Gastroesophageal sphincter (tissue), 4 donors: ENCODE data around the gene TULP1. TPM values are rescaled to one million over a fixed set of nuclear protein-coding genes. Genes with fewer than 3 reads are reported as not detected.

Experiments used
- ATAC-seq: fragments of 150-250 bp; one replicate; pipeline ENCODE4 v1.9.1; 2016; ENCODE audit warnings: mild to moderate bottlenecking, moderate library complexity
- H3K27ac ChIP-seq, 4 donors: fragments of 200-600 bp; sonication (generic) in 3 of 4; 1 replicate in 3 of 4; 2 replicates in 1 of 4; pipeline ENCODE4 v1.5.1; 2016 to 2019
- H3K27me3 ChIP-seq: fragments of 200-600 bp; sonication (generic); one replicate; pipeline ENCODE4 v1.5.1; 2019
- H3K36me3 ChIP-seq, 2 donors: fragments of 200-600 bp; sonication (generic); one replicate each; pipeline ENCODE4 v1.5.1; 2019; ENCODE audit warnings: control low read depth in 1 of 2
- H3K4me1 ChIP-seq, 3 donors: fragments of 200-600 bp; sonication (generic); 1 replicate in 2 of 3; 2 replicates in 1 of 3; pipeline ENCODE4 v1.5.1; 2016 to 2019; ENCODE audit warnings: control low read depth in 2 of 3
- H3K4me3 ChIP-seq, 2 donors: fragments of 200-600 bp; sonication (generic); one replicate each; pipeline ENCODE4 v1.5.1; 2019; ENCODE audit warnings: mild to moderate bottlenecking in 1 of 2, moderate library complexity in 1 of 2
- H3K9me3 ChIP-seq, 3 donors: fragments of 200-600 bp; sonication (generic); one replicate each; pipeline ENCODE4 v1.5.1; 2017 to 2019; ENCODE audit warnings: control low read depth in 2 of 3
- EP300 ChIP-seq: sonication (generic); formaldehyde crosslinking; IDR thresholded peaks from one replicate; pipeline ENCODE4 v1.6.1; 2017; ENCODE audit warnings: antibody characterized with exemption, mild to moderate bottlenecking
- POLR2A ChIP-seq, 2 donors: fragments of 450-650 bp; IDR thresholded peaks; one replicate each; pipeline ENCODE4 v1.6.1; 2017; ENCODE audit warnings: antibody characterized with exemption in 2 of 2, mild to moderate bottlenecking in 2 of 2, moderate library complexity in 1 of 2
- POLR2AphosphoS5 ChIP-seq: sonication (generic); formaldehyde crosslinking; IDR thresholded peaks from one replicate; pipeline ENCODE4 v1.6.1; 2017; ENCODE audit warnings: antibody characterized with exemption
- WGBS, 2 donors: methylation state at CpG; one replicate each; pipeline ENCODE4 v1.1.5; 2018; ENCODE audit warnings: low coverage in 1 of 2; 5-methylcytosine and 5-hydroxymethylcytosine counted together
- small RNA-seq, 4 donors: library from RNA; depleted of rRNA; stranded (forward); fragments of <200 nt; gene quantifications; one replicate each; pipeline ENCODE3, GENCODE V24; 2016
- total RNA-seq, 4 donors: library from RNA; depleted of rRNA; stranded (reverse); fragments of >200 nt; gene quantifications; one replicate each; pipeline ENCODE4 v1.1.0, GENCODE V29; 2016
- TF ChIP-seq, protein P1 (sequence below), 4 experiments: fragments of 200-600 bp in 2 of 4; fragments of 450-650 bp in 2 of 4; sonication (generic) in 1 of 4; IDR thresholded peaks; one replicate each; pipeline ENCODE4 v1.5.1; 2017 to 2019; ENCODE audit warnings: antibody characterized with exemption in 4 of 4, mild to moderate bottlenecking in 2 of 4, moderate library complexity in 2 of 4

The TULP1 gene
- total RNA-seq, 4 donors from 2014 or later = 0.89 TPM; not detected in 3

- Histone ChIP-seq H3K27me3 (no peaks in the 10 kb centered on the region), H3K27ac (peak overlapping the region in 3 of 4 donors; percentile 75 to 84 (median 84)), H3K4me1 (peaks cover 0 to 44% (median 3%) of the 10 kb centered on the region in 3 donors), H3K9me3 (no peaks in the 10 kb centered on the region), H3K4me3 (peak overlapping the region; percentile 51 to 80), H3K36me3 (peaks cover 0 to 12% of the 10 kb centered on the region in 2 donors)
- TF ChIP-seq, protein P1, sequence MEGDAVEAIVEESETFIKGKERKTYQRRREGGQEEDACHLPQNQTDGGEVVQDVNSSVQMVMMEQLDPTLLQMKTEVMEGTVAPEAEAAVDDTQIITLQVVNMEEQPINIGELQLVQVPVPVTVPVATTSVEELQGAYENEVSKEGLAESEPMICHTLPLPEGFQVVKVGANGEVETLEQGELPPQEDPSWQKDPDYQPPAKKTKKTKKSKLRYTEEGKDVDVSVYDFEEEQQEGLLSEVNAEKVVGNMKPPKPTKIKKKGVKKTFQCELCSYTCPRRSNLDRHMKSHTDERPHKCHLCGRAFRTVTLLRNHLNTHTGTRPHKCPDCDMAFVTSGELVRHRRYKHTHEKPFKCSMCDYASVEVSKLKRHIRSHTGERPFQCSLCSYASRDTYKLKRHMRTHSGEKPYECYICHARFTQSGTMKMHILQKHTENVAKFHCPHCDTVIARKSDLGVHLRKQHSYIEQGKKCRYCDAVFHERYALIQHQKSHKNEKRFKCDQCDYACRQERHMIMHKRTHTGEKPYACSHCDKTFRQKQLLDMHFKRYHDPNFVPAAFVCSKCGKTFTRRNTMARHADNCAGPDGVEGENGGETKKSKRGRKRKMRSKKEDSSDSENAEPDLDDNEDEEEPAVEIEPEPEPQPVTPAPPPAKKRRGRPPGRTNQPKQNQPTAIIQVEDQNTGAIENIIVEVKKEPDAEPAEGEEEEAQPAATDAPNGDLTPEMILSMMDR (IDR thresholded peaks at IDR 0.05) = no peak
- no peak for TF ChIP-seq EP300
- TF ChIP-seq POLR2A (IDR thresholded peaks at IDR 0.05) = no peak
- TF ChIP-seq POLR2AphosphoS5 = no peak
- peak; percentile 1 for ATAC-seq
- WGBS, 2 donors = 11 to 40% methylated on average over 4 to 11 of the region's 20 CpGs
These were observed 61.1 kb downstream of the TULP1 start for GRCh38 chr6:35451354-35452182.

DNA sequence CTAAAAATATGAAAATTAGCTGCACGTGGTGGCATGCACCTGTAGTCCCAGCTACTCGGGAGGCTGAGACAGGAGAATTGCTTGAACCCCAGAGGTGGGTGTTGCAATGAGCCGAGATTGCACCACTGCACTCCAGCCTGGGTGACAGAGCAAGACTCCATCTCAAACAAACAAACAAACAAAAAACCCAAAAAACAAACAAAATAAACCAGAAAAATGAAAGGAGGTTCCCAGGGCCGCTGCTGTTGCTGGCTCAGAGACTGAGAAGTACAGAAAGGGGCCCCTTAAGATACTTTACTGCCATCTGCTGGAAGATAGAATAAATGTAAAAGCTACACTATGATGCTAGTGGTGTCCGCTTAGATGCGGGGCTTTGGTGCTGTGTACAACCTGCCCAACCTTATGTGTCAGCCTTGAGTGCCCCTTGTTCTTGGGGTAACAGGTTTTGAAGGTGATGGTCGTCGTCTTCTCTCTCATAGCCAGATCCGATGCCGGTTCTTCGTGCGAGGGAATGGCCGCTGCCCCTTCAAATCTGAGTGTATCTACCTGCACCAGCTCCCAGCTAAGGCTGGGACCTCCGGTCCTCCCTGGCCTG lies 63.3 kb downstream of the TULP1 start:
- 27% methylated on average over 7 of the region's 14 CpGs; no CpG with 5 or more reads in 1 of the 2 donors for WGBS, 2 donors
- H3K4me1 ChIP-seq = peaks cover 0 to 39% (median 3%) of the 10 kb centered on the region in 3 donors
- H3K36me3 ChIP-seq = no peaks in the 10 kb centered on the region
- H3K9me3 ChIP-seq = no peaks in the 10 kb centered on the region
- peak; percentile 61 for ATAC-seq
- TF ChIP-seq, protein P1 (IDR thresholded peaks at IDR 0.05) = peak in 3 of 4 experiments; percentile 69 to 85 (median 70)
- TF ChIP-seq POLR2A (IDR thresholded peaks at IDR 0.05) = no peak
- TF ChIP-seq POLR2AphosphoS5 = no peak
- no peak for TF ChIP-seq EP300
- no peak overlapping the region for H3K4me3 ChIP-seq
- no peak overlapping the region for H3K27ac ChIP-seq
- no peaks in the 10 kb centered on the region for H3K27me3 ChIP-seq

DNA sequence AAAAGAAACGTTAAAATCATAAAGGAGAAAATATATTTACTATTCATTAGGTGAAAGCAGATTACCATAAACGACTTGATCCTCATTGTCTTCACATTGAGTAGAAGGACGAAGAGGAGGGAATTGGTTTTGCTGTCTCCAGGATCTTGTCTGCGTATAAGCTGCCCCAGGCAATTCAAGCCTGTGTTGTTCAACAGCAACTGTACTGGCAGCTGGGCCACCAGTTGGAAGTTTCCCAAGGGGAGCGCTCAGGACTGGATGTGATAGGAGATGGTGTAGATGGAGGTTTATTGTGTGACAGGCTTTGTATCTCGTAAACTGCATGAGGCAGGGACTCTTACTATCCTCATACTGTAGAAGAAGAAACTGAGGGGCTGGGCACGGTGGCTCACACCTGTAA lies 64.5 kb downstream of the TULP1 start:
- TF ChIP-seq POLR2A (IDR thresholded peaks at IDR 0.05) (no peak), POLR2AphosphoS5 (no peak), EP300 (no peak)
- TF ChIP-seq, protein P1 (IDR thresholded peaks at IDR 0.05) = no peak
- Histone ChIP-seq H3K9me3 (no peaks in the 10 kb centered on the region), H3K4me3 (no peak overlapping the region), H3K4me1 (peaks cover 0 to 27% (median 0%) of the 10 kb centered on the region in 3 donors), H3K27ac (no peak overlapping the region), H3K36me3 (no peaks in the 10 kb centered on the region), H3K27me3 (no peaks in the 10 kb centered on the region)
- no peak for ATAC-seq
- 69% methylated on average over 7 of the region's 7 CpGs; no CpG with 5 or more reads in 1 of the 2 donors for WGBS, 2 donors

Small RNA genes within 50 kb of the gene (small RNA-seq; reads per million reads assigned to genes)
- gene MIR7111 = 0 to 0.62 (median 0.19) reads per million in 4 donors

Other genes with a start within 250 kb of the TULP1 start
- gene DEF6, start 215.1 kb downstream of the TULP1 start, total RNA-seq = 1 to 10 TPM in 3 of 4 donors, under 1 TPM in 1; 0.78 to 4.6 (median 4.3) TPM
- 10 to 100 TPM; 10.3 to 16.0 (median 13.3) TPM for gene PPARD, start 170.3 kb downstream of the TULP1 start, total RNA-seq
- gene FANCE, start 60.6 kb downstream of the TULP1 start, total RNA-seq = 1 to 10 TPM; 2.6 to 5.0 (median 3.8) TPM
- gene RPL10A, start 44.5 kb downstream of the TULP1 start, total RNA-seq = 1,000 to 10,000 TPM in 3 of 4 donors, 100 to 1,000 TPM in 1; 870 to 1,936 (median 1,411) TPM
- 100 to 1,000 TPM in 1 of 4 donors, 10 to 100 TPM in 3; 58.3 to 122 (median 72.5) TPM for gene TEAD3, start 15.8 kb downstream of the TULP1 start, total RNA-seq
- gene FKBP5, start 176.0 kb upstream of the TULP1 start, total RNA-seq = 100 to 1,000 TPM; 453 to 676 (median 478) TPM
- 1 to 10 TPM in 1 of 4 donors, under 1 TPM in 1, not detected in 2; 0.54 to 1.5 TPM for gene ARMC12, start 224.1 kb upstream of the TULP1 start, total RNA-seq